ENCODE results near the gene MYBPC2.

Gene MYBPC2

GRCh38 chr19:50478901-50479715, 46.4 kb downstream of the MYBPC2 start:
- Histone ChIP-seq H3K9me3 (ENCODE audit: control insufficient read depth, insufficient read depth, low read depth, low read length) (no peaks in the 10 kb centered on the region), H3K4me1 (ENCODE audit: control insufficient read depth, insufficient read depth, low read length) (peaks cover 7% of the 10 kb centered on the region; the same call in 1 of the 2 replicates), H3K4me3 (ENCODE audit: low read depth, low read length) (no peak overlapping the region), H3K27ac (ENCODE audit: extremely low read depth, low read depth, low read length) (no peak overlapping the region), H3K36me3 (ENCODE audit: control insufficient read depth in 2 of 2, insufficient read depth in 1 of 2, low read length in 2 of 2) (peaks cover 15 to 55% of the 10 kb centered on the region in 2 experiments; a peak in 2 of 3 replicates)
- ChIA-PET POLR2A (interaction anchor here (1.6 to 1.7 kb wide), 2 partner anchors 32 to 95 kb away, joined by 6 to 7 read pairs; partner anchors contain the start of genes JOSD2 and POLD1), CTCF (interaction anchor here (0.5 to 2.2 kb wide), 15 partner anchors 8 to 952 kb away, joined by 3 to 14 read pairs (median 3); no protein-coding TSS in a partner anchor)
- TF ChIP-seq ZSCAN30 (tag by site-specific recombination; IDR thresholded peaks at IDR 0.05) (no peak), ZNF211 (tag by site-specific recombination; IDR thresholded peaks at IDR 0.05; ENCODE audit: low read depth) (no peak), BCL6B (tag by site-specific recombination; IDR thresholded peaks at IDR 0.05) (no peak), TSHZ1 (tag by site-specific recombination; IDR thresholded peaks at IDR 0.05; ENCODE audit: borderline replicate concordance) (no peak), ZNF501 (tag by site-specific recombination; IDR thresholded peaks at IDR 0.05) (no peak), ZNF843 (tag by site-specific recombination; IDR thresholded peaks at IDR 0.05) (no peak), ZNF776 (tag by site-specific recombination; IDR thresholded peaks at IDR 0.05; ENCODE audit: borderline replicate concordance) (no peak), ZIC2 (tag by site-specific recombination; IDR thresholded peaks at IDR 0.05) (peak; percentile 57), ZNF596 (tag by site-specific recombination; IDR thresholded peaks at IDR 0.05) (no peak), ZNF433 (tag by site-specific recombination; IDR thresholded peaks at IDR 0.05; ENCODE audit: low read depth) (no peak), ZNF610 (tag by site-specific recombination; IDR thresholded peaks at IDR 0.05; ENCODE audit: borderline replicate concordance) (no peak), INSM2 (tag by site-specific recombination; IDR thresholded peaks at IDR 0.05) (no peak), ZBTB11 (tag by site-specific recombination; conservative IDR thresholded peaks at IDR 0.05; ENCODE audit: low read depth) (0 out of 2 replicates have a peak, but pooled peaks have one; percentile 11), SETDB1 (IDR thresholded peaks at IDR 0.05; ENCODE audit: insufficient read length, low read length) (no peak), TRIM28 (IDR thresholded peaks at IDR 0.05; ENCODE audit: borderline replicate concordance, low read length) (no peak), ZNF664 (tag by site-specific recombination; IDR thresholded peaks at IDR 0.05) (0 out of 2 replicates have a peak, but pooled peaks have one; percentile 35), BCL11B (tag by site-specific recombination; IDR thresholded peaks at IDR 0.05; ENCODE audit: low read depth) (no peak), HOXA7 (CRISPR knock-in tag; IDR thresholded peaks at IDR 0.05; ENCODE audit: borderline replicate concordance) (no peak), ZNF155 (tag by site-specific recombination; IDR thresholded peaks at IDR 0.05) (no peak), HOXC10 (CRISPR knock-in tag; IDR thresholded peaks at IDR 0.05) (0 out of 2 replicates have a peak, but pooled peaks have one; percentile 1), CTCF (tag by site-specific recombination; IDR thresholded peaks at IDR 0.05) (peak; percentile 96), GLI4 (tag by site-specific recombination; IDR thresholded peaks at IDR 0.05) (no peak), ZNF76 (tag by site-specific recombination; IDR thresholded peaks at IDR 0.05; ENCODE audit: borderline replicate concordance, low read depth) (no peak), ELK4 (IDR thresholded peaks at IDR 0.05; ENCODE audit: borderline replicate concordance, low read depth, low read length) (no peak)
